ENCODE results near the gene LRRC71.

LRRC71 gene

GRCh38 chr1:156912861-156913808, 7.3 kb upstream of the LRRC71 start:
- Histone ChIP-seq H3K27me3 (ENCODE audit: low read depth, low read length) (no peaks in the 10 kb centered on the region; the same call in 1 of the 2 replicates), H3K27ac (ENCODE audit: low read length) (no peak overlapping the region), H2AFZ (ENCODE audit: low read depth, low read length) (no peak overlapping the region), H3K4me3 (ENCODE audit: low read length) (no peak overlapping the region), H3K4me2 (ENCODE audit: low read length) (no peak overlapping the region), H4K20me1 (ENCODE audit: insufficient read depth, low read length) (no peaks in the 10 kb centered on the region), H3K79me2 (ENCODE audit: low read length) (no peaks in the 10 kb centered on the region), H3K36me3 (replicated peaks; ENCODE audit: low read depth, low read length) (no peaks in the 10 kb centered on the region), H3K4me1 (ENCODE audit: low read length) (peaks cover 2% of the 10 kb centered on the region; the same call in 1 of the 2 replicates), H3K9ac (ENCODE audit: low read length) (no peak overlapping the region), H3K9me3 (ENCODE audit: insufficient read depth, low read length) (no peaks in the 10 kb centered on the region)
- TF ChIP-seq CTCF (IDR thresholded peaks at IDR 0.05; ENCODE audit: low read depth, low read length) (no peak), EZH2phosphoT487 (IDR thresholded peaks at IDR 0.05; ENCODE audit: low read depth) (no peak)

- no peak for TF ChIP-seq EZH2phosphoT487 (IDR thresholded peaks at IDR 0.05; ENCODE audit: low read depth)
- no peak for TF ChIP-seq CTCF (IDR thresholded peaks at IDR 0.05; ENCODE audit: low read depth, low read length)
- Histone ChIP-seq H3K27ac (ENCODE audit: low read length) (no peak overlapping the region), H3K36me3 (replicated peaks; ENCODE audit: low read depth, low read length) (no peaks in the 10 kb centered on the region), H3K4me1 (ENCODE audit: low read length) (peaks cover 2% of the 10 kb centered on the region; the same call in 1 of the 2 replicates), H3K4me3 (ENCODE audit: low read length) (no peak overlapping the region), H3K9me3 (ENCODE audit: insufficient read depth, low read length) (no peaks in the 10 kb centered on the region), H3K79me2 (ENCODE audit: low read length) (no peaks in the 10 kb centered on the region), H2AFZ (ENCODE audit: low read depth, low read length) (no peak overlapping the region), H3K27me3 (ENCODE audit: low read depth, low read length) (peaks cover 5% of the 10 kb centered on the region; the same call in 1 of the 2 replicates), H3K4me2 (ENCODE audit: low read length) (no peak overlapping the region), H4K20me1 (ENCODE audit: insufficient read depth, low read length) (no peaks in the 10 kb centered on the region), H3K9ac (ENCODE audit: low read length) (no peak overlapping the region)
Measured at GRCh38 chr1:156913809-156914387, 6.5 kb upstream of the LRRC71 start.

GRCh38 chr1:156914440-156914856, 6.0 kb upstream of the LRRC71 start:
- H3K27me3 ChIP-seq (ENCODE audit: low read depth, low read length): peaks cover 5% of the 10 kb centered on the region; the same call in 1 of the 2 replicates
- no peak overlapping the region for H3K9ac ChIP-seq (ENCODE audit: low read length)
- TF ChIP-seq EZH2phosphoT487 (IDR thresholded peaks at IDR 0.05; ENCODE audit: low read depth) (no peak), CTCF (IDR thresholded peaks at IDR 0.05; ENCODE audit: low read depth, low read length) (no peak)
- no peaks in the 10 kb centered on the region for H3K79me2 ChIP-seq (ENCODE audit: low read length)
- no peak overlapping the region for H3K4me3 ChIP-seq (ENCODE audit: low read length)
- H4K20me1 ChIP-seq (ENCODE audit: insufficient read depth, low read length): no peaks in the 10 kb centered on the region
- no peak overlapping the region for H3K27ac ChIP-seq (ENCODE audit: low read length)
- H2AFZ ChIP-seq (ENCODE audit: low read depth, low read length): no peak overlapping the region
- no peaks in the 10 kb centered on the region for H3K36me3 ChIP-seq (replicated peaks; ENCODE audit: low read depth, low read length)
- no peaks in the 10 kb centered on the region for H3K9me3 ChIP-seq (ENCODE audit: insufficient read depth, low read length)
- H3K4me2 ChIP-seq (ENCODE audit: low read length): no peak overlapping the region
- peaks cover 2% of the 10 kb centered on the region; the same call in 1 of the 2 replicates for H3K4me1 ChIP-seq (ENCODE audit: low read length)

GRCh38 chr1:156921053-156921529, 659 bp downstream of the LRRC71 start:
- H3K4me3 ChIP-seq (ENCODE audit: low read length): no peak overlapping the region
- no peak overlapping the region for H3K27ac ChIP-seq (ENCODE audit: low read length)
- H3K79me2 ChIP-seq (ENCODE audit: low read length): no peaks in the 10 kb centered on the region
- H3K36me3 ChIP-seq (replicated peaks; ENCODE audit: low read depth, low read length): no peaks in the 10 kb centered on the region
- H3K4me2 ChIP-seq (ENCODE audit: low read length): no peak overlapping the region
- peaks cover 35% of the 10 kb centered on the region for H3K27me3 ChIP-seq (ENCODE audit: low read depth, low read length)
- H2AFZ ChIP-seq (ENCODE audit: low read depth, low read length): no peak overlapping the region
- H3K4me1 ChIP-seq (ENCODE audit: low read length): no peaks in the 10 kb centered on the region
- H3K9ac ChIP-seq (ENCODE audit: low read length): no peak overlapping the region
- TF ChIP-seq CTCF (IDR thresholded peaks at IDR 0.05; ENCODE audit: low read depth, low read length) (no peak), EZH2phosphoT487 (IDR thresholded peaks at IDR 0.05; ENCODE audit: low read depth) (no peak)
- no peaks in the 10 kb centered on the region for H3K9me3 ChIP-seq (ENCODE audit: insufficient read depth, low read length)
- H4K20me1 ChIP-seq (ENCODE audit: insufficient read depth, low read length): no peaks in the 10 kb centered on the region
